ELR (cell line): ENCODE results near the gene GALNT10.

ENCODE experiments used
- DNase-seq: peaks from one replicate; pipeline ENCODE4 v3.0.0-alpha.2; 2015; ENCODE audit warnings: low read depth

GALNT10 gene

DNA sequence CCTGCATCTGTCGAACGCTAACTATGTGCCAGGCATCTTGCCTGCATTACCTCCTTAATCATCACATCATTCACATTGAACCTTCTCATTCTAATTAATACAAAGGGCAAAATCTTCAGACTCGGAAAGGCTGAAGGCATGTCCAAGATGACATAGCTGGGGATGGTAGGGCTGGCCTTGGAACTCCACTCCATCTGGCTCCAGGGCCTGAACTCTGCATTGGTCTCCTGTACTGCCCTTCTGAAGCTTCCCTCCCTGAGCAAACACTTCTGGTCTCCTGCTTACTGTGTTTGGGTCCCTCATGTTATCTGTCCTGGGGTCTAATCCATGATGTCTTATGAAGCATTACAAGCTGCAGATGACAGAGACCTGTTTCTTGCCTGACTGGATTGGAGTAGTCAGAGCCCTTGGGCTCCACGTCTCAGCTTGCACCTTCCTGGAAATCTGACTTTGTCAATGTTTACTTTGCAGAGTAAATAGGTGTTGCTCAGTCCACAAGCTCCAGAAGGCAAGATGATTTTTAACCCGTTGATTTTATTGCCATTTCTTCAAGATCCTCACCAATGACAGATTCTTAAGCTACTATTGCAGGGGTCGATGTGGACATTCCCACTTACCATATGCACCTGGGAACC, 106.1 kb downstream of the GALNT10 start:
- no peak for DNase-seq

DNA sequence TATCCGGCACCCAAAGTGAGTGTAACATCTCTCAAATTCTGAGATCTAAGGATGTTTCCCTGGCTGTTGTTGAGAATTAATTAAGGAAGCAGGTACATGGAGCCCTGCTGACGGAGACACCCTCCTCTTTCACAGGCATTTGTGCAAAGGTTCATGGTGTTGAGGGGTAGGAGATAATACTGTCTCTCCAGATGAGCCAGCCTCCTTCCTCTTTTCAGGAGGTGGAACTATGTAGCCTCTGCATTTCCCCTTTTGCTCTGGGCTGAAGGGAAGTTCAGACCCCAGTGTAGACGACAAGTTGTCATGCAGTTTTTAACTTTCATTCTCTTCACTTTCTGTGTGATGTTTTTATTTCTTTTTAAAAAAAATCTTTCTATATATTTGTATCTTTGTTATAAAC, 107.5 kb downstream of the GALNT10 start:
- DNase-seq: no peak

DNA sequence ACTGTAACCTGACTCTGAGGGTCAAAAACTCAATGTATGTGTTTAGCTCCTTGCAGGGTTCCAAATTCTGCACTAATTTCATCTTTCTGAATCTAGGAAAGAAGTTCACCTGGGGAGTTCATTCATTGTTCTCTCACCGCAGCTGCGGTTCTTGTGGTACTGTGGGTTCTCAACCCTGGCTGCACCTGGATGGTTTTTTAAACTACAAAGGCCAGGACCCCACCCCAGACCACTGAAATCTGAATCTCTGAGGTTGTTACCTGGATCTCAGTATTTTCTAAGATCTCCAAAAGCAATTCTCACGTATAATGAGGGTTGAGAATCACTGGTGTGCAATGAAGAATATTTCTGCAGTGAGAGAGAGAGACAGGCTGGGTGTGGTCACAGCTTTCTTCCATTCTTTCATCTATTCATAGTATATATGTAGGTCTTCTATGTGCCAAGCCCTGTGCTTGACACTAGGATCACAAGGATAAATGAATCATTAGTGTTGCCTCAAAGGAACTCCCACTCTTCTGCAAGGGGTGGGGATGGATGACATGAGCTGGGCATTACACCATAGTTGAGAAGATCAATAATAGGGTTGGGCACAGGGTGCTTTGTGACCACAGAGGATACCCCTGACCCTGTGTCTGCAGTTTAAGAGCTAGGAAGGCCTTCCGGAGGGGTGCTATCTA, 109.8 kb downstream of the GALNT10 start:
- no peak for DNase-seq

DNA sequence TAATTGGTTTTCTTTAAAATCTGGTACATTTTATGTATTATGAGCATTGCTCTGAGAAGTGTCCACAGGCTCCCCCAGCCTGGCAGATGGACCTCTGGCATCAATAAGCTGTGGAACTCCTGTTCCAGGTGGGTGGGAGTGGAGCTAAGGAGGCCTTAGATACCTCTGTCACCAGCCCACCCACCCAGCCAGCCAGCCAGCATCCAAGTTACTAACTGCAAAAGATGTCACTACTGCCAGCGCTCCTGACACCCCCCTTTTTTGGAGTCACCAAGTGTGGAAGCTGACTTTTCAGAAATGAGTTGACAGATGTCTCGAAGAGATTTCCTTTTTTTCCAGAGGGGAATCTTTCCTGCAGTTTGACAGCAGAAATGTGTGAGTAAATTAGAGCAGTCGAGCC, 111.2 kb downstream of the GALNT10 start:
- no peak for DNase-seq

DNA sequence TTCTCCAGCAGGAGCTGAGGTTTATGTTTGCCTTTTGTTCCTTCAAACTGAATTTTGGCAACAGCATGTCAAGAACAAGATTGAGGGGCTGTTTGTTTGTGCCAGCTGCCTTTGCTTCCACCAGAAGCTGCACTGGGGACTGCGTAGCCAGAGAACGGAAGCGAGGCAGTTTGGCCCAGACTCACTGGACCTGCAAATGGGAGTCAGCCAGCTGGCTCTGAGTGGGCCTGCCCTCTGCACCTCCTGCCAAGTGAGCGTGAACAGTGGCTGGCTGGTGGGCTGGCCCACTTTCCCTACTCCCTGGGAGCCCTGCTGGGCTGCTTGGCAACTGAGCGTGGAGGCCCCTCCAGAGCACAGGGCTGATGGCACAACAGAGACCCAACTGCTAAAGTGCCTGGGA, 111.6 kb downstream of the GALNT10 start:
- no peak for DNase-seq

DNA sequence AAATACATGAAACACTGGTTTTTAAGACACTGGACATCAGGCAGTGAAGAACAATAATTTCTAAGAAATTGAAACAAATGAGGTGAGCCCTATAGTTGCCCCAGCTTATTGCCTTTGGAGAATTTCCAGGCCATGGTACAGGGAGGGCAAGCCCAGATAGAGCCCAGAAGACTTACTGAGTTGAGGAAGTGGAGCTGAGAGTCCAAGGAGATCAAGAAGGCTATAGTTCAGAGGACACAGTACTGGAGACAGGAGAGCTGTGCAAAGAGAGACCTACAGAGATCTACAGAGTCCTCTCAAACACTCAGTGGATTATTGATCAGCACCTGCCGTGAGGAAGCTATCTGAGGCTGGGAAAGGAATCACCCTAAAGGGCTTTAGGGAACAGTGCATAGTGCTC, 112.6 kb downstream of the GALNT10 start:
- no peak for DNase-seq

DNA sequence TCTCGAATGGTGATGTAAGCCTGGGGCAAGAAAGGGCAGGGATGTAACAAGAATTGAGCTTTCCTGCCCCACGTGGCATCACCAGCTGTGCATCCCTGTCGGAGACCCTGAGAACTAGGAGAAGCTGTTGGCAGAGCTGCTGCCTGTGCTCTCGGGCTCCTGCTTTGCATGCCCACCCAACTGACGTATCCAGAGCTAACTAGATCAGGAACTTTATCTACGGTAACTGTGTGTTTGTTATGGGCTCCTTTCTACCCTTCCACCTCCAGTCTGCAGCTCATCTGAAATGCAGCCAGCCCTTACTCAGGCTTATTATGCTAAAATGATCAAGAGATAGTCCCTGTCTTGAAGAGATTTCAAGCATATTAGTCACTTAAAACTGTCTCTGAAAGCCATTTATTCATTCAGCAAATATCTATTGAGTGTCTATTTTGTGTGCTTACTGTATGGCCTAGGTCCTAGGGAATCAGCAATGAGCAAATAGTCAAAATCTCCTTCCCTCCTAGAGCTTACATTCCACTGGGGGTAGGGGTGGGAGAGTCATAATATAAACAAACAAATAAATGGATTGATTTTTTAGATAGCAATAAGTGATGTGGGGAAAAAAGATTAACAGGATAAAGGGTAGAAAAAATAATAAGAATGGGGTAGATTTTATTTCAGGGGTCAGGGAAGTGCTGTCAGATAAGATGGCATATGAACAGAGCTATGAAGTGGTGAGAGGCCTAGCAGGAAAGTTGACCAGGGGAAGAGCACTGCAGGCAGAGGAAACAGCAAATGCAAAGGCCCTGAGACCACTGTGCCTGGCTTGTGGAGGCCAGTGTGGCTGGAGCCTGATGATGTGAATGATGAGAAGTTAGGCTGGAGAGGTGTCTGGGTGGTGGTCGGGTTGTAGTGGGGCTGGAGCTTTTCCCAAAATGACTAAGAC, 118.2 kb downstream of the GALNT10 start:
- DNase-seq: peak; percentile 92

DNA sequence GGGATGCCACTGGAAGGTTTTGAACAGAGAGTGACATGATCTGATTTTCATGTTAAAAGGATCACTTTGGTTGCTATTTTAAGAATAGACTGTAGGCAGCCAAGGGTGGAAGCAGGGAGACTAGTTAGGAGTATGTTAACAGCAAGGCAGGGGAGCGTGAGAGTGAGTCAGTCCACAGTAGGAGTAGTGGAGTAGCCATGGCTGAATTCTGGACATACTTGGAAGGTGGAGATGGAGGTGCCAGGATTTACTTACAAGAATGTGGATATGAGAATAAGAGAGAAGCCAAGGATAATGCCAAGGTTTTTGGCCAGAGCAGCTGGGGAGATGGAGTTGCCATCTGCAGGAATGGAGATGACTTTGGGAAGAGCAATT, 118.8 kb downstream of the GALNT10 start:
- DNase-seq: peak; percentile 72

DNA sequence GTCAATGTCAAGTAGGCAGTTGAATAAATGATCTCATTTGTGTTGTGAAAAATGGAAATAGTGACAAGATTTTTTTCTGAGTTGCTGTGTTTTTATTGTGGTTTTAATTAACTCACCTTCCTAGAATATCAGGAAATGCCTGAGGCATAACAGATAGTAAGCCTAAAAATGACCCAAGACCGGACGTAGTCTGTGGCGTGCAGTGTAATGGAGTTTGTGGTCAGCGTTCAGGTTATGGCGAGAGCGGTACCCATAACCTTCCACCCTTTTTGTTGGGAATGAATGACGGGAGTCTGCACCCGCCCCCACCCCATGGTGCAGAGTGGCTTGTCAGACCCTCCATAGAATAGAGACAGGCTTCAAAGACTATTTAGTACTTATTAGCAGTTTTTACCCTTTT, 119.3 kb downstream of the GALNT10 start:
- peak; percentile 80 for DNase-seq

DNA sequence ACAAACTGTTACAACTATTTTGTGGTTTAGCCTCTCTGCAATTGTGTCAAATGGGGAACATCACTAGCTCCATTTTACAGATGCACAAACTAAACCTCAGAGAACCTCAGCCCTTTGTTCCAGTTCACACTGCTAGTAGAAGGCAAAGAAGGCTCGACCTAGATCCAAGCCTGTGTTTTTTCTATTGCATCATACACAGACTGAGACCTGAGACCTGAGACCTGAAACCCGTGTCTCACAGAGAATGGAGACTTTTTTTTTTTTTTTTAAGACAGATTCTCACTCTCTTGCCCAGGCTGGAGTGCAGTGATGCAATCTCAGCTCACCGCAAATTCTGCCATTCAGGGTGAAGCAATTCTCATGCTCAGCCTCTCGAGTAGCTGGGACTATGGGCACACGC, 120.8 kb downstream of the GALNT10 start:
- DNase-seq: no peak

DNA sequence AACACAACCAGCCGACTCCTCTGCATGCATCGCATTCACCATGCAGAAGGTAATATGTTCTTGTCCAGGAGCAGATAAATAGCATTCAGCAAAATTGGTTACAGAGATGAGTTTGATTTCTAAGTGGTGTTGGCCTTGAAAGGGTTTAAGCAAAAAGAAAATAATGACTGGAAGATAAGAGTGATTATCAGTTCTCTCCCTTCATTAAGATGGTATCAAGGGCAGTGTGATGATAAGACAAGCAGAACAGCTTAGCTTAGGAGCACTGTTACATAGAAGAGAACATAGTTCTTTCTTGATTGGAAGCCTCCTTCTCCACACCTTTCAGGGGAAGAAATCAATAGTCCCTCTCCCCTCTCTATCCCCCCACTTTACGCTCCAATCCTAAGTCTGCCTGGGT, 121.5 kb downstream of the GALNT10 start:
- DNase-seq: no peak

DNA sequence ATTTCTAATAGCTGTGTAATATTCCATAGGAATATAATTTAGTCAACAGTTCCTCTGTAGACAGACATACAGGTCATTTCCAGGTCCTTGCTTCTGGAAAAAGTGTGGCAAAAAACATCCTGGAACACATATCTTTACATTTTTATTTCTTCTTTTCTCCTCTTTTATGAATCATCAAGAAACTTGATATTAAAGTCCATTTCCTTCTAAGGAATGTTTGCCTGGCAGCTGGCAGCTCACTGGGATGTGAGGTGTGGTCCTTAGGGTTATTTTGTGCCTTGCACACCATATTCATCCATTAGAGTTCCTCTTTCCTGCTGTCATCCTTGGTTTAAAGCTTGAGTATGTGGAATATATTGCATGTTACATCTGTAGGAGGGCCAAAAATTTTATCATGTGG, 122.0 kb downstream of the GALNT10 start:
- DNase-seq: peak; percentile 10

DNA sequence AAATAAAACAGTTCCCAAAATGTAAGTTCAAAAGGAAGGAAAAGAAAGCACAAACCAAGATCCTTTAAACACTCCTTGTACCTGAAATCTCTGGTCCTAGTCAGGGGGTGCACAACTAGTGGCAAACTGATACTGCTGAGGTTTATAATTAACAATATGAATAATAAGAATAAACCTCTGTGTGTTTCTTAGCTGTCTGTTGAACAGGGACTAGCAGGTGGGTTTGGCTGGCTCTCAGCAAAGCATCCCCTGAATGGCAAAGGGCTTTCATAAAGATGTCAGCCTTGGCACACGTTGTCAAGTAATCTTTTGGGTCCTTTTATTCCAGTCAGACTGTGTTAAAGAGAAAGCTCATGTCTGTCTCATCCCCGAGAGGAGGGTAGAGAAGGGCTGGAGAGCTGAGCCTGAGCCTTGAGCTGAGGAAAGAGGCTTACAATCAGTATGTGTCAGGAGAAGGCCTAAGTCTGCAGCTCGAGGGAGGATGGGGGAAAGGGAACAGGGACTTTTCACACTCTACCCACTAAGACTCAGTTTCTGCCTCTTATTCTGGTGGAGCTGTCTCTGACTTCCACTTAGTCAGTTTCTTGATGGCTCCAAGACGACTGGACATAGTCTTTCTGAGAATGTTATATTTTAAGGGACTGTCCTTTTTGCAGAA, 123.0 kb downstream of the GALNT10 start:
- DNase-seq: no peak

DNA sequence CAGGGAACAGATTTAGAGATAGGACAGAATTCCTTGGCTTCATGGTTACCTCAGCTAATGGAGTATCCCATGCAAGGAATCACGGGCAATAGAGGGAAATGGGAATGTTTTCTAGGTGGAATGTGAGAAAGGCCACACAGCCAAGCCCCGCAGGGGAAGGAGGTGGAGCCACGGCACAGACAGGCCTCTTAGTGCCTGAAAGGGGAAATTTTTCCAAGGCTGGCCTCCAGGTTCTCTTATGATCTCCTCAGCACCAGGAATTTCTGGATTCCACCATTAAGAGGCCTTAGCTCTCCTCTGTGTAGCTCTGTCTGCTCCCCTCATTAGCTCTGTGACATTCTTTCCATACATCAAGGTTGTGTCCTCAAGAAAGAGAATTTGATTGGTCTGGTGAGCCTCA, 124.7 kb downstream of the GALNT10 start:
- no peak for DNase-seq

DNA sequence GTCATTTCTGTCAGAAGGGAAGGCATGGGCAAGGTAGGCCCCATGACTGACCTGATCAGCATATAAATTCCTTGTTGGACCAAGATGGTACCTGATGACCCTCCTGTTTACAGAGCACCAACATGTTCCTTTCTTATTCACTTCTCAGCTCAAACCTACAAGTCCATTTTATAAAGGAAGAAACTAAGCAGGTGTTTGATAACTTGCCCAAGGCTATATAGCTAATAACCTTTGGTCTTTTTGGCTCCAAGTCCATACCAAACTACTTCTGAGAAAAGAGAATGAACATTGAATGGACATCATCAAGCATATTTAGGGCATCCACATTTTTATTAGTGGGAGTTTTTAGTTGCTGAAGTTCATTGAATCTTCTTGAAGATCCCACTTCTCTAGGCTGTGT, 125.2 kb downstream of the GALNT10 start:
- no peak for DNase-seq

DNA sequence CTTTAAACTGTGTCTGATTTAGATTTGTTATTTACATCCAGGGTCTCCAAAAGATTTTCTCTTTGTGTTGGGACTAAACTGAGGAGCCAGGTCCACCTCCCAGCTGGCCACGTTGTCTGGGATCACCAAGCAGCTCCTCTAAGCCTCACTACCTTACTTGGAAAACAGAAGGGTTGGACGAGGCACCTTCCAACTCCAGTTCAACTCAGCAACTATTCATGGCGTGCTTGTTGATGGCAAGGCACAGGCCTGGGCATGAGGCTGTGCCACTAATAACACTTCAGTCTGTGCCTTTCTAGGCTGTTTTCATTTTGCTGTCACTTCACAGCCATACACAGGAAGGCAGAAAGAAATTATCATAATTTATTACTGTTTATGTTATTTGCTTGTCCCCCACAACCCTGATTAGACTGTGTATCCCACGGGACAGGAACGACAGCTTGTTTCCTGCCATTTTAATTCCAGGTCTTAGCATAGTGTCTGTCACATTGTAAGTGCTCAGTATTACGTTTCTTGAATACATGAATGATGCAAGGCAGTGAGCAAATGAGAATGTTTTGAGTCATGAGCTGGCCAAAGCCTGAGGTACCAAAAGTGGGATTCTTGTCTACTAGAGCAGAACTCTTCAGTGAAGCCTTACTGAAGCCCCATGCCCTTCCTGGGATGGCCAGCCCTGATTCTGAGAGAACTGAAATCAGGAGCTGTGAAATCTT, 125.8 kb downstream of the GALNT10 start:
- DNase-seq: peak; percentile 5

DNA sequence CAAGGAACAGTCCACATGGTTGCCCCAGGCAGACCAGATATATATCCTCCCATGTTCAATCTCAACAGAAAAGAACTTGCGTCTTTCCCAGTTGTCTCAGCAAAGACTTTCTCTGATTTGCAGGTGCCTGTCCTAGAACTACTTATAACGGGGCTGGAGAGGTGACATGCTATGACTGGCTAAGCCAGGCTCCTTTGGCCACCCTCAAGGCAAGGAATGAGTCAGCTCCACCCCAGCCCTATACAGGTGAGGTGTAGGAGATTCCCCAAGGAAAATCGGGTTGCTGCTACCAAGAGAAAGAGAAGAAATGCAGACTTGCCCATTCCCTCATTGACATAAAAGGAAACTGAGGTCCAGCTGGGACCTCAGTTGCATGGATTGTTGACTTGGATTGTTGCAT, 127.4 kb downstream of the GALNT10 start:
- no peak for DNase-seq

DNA sequence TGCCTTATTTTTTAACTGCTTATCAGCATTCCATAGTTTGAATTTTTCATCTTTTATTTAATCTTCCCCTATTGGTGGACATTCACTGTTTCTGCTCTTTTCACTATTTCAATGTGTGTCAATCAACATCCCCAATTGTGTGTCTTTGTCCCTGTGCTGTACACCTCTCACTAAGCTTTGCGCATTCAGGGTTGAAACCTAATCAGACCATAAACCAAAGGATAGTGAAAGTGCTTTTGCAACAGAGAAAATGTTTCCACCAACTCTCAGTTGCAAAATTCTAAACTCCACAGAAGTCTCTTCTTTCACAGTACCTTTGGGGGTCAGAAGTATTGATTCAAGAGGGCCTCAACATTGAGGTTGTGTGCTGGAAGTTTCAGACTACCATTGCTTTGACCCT, 128.2 kb downstream of the GALNT10 start:
- DNase-seq: no peak

DNA sequence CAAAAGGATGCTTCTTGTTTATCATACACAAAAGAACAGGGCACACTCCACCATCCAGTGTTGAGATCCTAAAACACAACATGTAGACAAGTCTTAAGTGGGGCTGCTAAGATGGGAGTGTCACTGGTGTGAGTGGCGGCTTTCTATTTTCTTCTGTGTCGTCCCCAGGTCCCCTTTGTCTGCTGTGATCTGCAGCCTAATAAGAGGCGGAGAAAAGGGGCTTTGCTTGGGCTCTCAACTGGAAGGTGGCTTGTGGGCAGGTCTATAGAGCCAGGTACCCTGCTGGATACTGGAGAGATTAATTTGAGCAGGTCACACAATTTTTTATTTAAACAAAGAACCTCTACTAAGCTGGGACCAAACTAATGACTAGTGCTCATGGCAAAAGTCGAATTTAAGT, 129.2 kb downstream of the GALNT10 start:
- no peak for DNase-seq

DNA sequence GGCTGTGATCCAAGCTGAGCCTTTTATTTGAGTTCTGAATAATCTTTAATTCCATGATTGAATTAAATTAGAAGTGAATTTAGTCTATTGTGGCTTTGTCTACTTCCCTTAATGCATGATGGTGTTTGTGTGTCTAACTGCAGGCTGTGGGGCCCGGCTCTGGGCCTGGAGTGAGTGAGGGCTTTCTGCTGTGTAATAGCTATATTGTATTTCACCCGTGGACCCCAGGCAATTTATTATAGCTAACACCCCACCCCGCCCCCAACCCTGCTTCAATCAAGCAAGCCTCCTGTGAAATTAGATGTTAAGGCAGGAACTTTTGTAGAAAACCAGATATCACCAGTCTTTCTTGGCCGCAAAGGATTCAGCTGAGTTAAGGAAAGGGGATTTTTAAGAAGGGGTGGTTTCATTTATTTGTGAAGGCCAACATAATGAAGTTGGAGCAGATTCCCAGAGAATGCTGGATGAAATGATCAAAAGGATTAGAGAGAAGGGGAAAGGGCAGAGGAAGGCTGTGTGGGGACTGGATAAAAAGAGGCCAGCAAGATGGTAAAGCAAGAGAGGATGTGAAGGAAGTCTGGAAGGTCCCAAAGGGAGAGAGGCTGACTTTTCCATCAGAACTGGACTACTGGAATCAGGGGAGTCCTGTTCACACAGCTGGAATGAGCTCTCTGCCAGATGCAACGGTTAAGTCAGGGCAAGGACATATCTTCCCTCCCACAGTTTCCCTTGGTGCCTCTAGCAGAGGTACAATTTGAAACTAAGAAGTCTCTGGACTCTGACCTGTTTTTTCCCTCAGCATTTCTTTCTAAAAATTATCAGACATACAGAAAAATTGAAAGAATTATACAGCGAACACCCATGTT, 129.9 kb downstream of the GALNT10 start:
- no peak for DNase-seq

DNA sequence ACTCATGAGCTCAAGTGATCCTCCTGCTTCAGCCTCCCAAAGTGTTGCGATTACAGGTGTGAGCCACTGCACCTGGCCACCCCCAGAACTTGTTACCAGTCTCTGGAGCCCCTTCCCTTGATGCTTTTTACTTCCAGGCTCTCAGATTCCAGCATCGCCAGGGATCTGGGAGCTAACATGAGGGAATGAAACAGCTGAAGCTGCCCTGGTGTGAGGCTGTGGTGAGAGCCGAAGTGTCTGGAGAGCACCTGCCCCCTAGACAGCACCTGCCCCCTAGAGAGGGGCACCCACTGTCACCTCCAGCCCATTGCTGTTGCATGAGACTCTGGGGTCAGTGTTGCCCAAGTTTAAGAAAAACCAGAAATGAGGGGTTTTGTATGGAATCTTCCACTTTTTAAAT, 131.0 kb downstream of the GALNT10 start:
- no peak for DNase-seq
